ENCODE results near the gene FGF2.

The FGF2 gene

DNA sequence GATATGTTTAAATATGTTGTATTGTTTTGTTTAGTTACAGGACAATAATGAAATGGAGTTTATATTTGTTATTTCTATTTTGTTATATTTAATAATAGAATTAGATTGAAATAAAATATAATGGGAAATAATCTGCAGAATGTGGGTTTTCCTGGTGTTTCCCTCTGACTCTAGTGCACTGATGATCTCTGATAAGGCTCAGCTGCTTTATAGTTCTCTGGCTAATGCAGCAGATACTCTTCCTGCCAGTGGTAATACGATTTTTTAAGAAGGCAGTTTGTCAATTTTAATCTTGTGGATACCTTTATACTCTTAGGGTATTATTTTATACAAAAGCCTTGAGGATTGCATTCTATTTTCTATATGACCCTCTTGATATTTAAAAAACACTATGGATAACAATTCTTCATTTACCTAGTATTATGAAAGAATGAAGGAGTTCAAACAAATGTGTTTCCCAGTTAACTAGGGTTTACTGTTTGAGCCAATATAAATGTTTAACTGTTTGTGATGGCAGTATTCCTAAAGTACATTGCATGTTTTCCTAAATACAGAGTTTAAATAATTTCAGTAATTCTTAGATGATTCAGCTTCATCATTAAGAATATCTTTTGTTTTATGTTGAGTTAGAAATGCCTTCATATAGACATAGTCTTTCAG lies 68.8 kb downstream of the FGF2 start:
- no peak for DNase-seq

DNA sequence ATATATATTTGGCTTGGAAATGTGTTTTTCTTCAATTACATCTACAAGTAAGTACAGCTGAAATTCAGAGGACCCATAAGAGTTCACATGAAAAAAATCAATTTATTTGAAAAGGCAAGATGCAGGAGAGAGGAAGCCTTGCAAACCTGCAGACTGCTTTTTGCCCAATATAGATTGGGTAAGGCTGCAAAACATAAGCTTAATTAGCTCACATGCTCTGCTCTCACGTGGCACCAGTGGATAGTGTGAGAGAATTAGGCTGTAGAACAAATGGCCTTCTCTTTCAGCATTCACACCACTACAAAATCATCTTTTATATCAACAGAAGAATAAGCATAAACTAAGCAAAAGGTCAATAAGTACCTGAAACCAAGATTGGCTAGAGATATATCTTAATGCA lies 69.6 kb downstream of the FGF2 start:
- no peak for DNase-seq

DNA sequence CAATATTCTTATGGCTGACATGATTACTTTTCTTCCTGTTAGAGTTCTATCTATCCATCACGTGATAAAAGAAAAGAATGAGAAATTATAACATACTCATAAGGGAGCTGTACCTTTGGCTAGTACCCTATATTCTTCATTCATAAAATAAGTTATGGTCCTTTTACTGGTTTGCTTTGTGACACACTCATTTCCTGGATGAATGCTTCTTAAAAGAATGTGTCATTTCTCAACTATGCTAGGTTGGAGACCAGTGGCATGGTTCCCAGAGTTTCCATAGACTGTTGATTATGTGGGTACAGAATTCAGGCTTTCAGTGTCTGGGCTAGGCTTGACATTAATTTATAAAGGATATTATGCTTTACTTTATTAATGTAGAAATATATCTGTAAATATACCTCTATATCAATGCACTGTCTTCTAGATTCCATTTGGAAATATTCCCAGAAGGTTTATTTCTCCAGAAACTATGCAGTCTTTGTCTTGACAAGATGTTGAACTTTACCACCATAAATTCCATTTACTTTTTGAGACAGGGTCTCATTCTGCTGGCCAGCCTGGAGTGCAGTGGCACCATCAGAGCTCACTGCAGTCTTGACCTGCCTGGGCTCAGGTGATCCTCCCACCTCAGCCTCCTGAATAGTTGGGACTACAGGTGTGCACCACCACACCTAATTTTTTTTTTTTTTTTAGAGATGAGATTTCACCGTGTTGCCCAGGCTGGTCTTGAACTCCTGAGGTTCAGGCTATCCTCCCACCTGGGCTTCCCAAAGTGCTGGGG lies 71.9 kb downstream of the FGF2 start:
- no peak for DNase-seq

DNA sequence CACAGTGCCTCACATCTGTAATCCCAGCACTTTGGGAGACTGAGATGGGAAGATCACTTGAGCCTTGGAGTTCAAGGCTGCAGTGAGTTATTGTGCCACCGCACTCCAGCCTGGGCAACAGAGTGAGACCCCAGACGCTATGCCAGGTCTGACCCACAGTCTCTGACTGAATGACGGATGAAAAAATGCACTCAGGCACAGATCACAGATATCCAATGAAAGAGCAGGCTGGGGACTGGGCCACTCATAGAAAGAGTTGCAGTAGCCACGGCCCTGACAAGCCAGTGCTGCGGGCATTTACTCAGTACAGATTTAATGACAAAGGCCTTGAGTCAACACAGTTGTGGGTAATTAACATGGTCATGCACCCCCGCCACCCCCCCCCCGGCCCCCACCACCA lies 73.1 kb downstream of the FGF2 start:
- DNase-seq, result no peak

DNA sequence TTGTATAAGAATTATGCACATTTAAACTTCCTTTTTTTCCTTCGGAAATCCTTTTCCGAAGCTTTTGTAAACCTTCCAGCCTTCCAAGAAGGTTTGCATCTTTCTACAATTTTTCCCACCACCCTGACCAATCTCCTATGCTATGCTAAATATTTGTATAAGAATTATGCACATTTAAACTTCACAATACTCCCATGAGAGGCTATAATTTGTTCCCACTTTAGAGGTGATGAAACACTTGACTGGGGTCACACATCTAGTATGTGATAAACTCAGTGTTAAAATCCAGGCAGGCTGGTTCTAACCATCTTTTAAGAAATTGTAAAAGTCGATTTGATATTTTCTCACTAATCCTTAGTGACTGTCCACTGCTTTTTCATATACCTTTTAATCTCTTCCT lies 73.7 kb downstream of the FGF2 start:
- no peak for DNase-seq

DNA sequence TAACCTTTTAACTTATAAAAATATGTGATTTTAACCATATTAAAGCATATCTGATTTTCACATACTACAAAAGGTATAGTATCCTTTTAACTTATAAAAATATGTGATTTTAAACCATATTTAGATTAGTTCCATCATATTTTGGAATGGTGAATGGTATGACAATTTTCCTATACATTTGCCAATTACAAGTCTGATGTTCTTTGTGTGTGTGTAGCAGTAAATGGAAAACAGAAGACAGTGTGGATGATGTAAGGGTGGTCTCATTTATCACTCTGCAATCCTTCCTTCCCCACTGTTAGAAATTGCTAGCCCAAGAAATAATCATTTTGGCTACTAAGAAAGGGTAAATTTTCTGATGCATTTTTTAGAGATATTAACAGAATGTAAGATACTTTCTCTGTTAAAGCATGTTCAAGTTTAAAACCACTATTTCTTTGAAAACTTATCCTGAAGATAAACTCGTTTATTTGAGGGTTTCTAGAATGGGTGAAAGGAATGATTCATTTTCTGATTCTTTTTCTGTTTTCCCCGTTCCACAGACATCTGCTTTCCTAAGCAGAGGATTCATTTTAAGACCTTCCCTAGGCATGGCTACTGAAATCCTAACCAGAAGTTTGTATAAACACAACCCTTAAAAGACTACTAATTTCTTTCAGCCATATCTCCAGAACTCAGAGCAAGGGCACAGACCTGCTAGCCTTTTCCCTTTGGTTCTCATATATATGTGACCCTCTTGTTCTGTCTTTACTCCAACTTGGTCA lies 74.8 kb downstream of the FGF2 start:
- DNase-seq, result no peak

DNA sequence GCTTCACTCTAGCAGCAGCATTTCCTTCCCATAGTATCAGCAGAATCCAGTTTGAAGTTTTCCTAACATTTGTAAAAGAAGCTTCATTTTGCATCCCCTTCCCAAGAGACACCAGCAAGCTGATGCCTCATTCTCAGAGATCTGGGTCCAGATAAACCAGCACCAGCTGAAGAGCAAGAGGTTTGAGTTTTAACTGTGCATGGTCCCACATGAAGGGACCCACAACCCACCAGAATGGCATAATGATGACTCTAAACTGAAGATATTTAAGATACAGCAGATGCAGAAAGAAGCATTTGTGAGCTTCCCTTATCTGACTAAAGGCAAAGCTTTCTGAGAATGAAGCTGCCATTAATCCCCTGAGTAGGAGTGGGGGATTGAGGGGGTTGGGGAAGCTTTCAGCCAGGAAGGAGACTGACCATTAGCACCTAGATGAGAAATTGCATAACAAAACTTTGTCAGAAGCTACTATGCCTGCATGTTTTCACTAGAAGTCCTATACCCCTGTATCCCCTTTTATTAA lies 77.2 kb downstream of the FGF2 start:
- DNase-seq, result no peak

DNA sequence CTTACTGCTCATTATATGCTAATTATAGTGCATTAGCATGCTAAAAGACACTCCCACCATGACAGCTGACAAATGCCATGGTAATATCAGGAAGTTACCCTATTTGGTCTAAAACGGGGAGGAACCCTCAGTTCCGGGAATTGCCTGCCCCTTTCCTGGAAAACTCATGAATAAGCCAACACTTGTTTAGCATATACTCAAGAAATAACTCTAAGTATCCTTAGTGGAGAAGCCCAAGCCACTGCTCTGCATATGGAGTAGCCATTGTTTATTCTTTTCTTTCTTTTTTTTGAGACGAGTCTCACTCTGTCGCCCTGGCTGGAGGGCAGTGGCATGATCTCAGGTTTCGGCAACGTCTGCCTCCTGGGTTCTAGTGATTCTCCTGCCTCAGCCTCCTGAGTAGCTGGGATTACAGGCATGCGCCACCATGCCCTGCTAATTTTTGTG lies 80.3 kb downstream of the FGF2 start:
- DNase-seq, result no peak

DNA sequence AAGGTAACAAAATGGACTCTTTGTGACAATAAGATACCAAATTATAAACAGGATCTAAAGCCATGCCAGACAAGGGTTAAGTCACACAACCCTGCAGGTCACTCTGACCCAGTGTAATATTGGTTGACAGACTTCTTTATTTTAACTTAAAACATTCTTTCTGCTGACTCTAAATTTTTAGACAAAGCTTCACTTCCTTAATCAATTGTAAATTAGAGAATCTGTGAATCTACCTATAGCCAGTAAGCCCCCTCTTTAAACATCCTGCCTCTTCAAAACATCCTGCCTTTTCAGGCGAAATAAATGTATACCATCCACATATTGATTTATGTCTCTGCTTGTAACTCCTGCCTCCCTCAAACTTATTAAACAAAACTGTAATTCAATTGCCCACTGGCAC lies 81.6 kb downstream of the FGF2 start:
- no peak for DNase-seq

DNA sequence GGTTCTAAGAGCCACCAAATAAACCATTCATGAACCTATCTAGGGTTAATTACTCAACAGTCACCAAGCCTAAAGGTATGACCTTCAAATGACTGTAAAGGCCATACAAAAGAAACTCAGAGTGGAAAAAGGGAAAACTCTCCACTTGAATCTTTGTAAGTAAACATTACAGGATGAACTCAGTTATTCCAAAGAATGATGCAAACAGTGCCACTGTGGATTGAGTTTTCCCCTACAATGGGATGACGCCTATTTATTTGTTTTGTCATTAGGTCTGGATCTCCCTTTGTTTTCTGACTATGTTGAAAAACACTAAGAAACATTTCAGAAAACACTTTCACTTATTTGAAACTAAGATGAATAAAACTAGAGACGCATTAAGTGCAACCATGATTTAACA lies 83.1 kb downstream of the FGF2 start:
- DNase-seq, result no peak

DNA sequence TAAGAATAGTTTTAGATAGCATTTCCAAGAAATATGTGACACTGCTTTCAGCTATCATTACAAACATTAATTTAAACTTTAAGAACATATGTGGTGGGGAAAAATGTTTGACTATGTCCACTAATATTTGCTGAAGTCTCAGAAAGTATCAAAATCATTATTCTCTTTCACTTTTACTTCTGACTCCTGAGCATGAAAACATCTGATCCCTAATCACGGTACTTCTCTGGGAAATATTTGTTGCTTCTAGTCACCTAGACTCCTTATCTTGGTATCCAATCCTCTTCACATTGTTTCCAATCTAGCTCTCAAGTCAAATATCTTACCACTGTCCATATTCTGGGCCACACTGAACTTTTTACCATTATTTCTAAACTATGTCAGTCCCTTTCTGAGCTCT lies 85.0 kb downstream of the FGF2 start:
- no peak for DNase-seq

DNA sequence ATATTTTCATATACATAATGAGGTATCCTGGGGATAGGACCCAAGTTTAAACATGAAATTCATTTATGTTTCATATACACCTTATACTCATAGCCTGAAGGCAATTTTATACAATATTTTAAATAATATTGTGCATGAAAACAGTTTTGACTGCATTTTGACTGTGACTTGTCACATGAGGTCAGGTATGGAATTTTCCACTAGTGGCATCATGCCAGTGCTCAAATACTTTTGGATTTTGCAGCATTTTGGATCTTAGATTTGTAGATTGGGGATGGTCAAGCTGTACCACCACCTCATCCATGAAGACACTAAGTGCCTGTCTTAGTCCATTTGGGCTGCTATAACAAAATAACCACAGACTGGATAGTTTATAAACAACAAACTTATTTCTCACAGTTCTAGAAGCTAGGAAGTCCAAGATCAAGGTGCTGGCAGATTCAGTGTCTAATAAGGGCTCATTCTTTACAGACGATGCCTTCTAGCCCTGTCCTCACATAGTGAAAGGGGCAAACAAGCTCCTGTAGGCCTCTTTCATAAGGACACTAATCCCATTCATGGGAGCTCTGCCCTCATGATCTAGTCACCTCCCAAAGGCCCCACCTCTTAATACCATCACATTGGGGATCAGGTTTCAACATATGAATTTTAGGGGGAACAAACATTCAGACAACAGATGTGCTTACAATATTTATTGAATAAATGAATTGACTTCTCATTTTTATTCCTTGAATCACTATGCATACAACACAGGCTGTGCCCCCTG lies 86.4 kb downstream of the FGF2 start:
- no peak for DNase-seq

DNA sequence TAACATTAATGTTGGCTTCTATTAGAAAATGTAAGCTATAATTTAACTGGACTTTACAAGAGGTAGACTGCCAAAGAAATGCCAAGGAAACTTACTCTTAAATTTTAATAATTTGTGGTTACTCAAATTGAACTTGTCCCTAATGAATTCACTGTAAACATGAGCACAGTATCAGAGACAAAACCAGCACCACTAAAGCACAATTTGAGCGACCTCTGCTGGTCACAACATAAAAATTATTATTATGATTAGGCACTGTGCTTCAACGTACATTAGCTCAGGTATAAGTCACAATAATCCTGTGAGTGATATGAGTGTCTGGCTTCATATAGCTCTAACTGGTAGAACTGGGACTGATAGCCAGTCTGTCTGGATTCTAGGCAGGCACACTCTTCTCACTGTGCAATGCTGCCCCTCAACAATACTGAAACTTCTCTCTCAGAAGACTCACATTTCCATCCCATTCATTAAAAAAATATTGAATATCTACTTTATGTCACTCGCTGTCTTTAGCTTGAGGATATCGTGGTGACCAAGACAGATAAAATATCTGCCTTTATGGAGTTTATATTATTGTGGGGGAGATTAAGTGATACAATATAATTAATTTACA lies 87.8 kb downstream of the FGF2 start:
- peak in 1 of 5 donors; percentile 43 for DNase-seq

DNA sequence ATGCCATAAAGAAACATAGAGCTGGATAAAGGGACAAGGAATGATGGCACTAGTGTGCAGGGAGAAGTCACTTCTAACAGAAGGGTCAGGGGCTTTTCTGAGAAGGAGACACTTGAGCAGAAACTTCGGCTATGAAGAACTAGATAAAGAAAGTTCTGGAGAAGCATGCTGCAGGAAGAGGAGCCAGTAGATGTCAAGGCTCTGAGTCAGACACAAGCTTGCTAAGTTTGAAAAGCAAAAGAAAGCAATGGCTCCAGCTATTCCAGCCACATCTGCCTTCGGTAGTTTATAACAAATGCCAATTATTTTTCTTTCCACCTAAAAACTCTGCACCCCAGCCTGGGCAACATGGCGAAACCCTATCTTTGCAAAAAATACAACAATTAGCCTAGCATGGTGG lies 88.3 kb downstream of the FGF2 start:
- DNase-seq, result no peak

DNA sequence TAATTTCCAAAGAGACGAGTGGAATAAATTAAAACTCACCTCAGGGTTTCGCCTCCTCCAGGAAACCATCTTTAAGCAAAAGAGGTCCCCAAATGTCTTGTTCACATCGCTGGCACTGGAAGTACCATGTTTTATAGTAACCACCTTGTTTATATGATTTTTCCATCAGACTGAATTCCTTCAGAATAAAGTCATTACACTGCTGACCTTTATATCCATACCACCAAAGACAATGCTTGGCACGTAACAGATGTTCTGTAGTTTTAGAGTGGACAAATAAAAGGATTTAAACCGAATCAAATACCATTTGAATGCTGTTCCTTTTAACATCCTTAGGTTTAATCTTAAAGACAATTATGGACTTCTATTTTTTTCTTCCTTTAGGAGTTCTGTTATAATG lies 91.1 kb downstream of the FGF2 start:
- no peak for DNase-seq

DNA sequence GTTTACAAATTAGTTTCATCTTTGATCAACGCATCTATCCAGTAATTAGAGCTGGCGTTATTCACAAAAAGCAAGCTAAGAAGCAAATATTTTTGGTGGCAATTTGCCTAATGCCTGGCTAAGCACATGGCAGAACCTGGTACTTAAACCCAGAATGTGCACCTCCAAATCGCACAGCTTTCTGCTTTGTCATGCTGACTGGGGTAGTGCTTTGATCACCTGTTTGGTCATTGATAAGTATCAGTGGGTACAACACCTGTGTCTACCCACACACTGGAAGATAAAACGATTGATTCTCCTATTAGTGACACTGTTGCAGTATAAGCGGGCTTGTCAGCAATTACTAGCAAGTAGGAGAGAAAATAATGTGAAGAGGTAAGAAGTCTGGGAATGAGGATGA lies 93.8 kb downstream of the FGF2 start:
- DNase-seq, result no peak

DNA sequence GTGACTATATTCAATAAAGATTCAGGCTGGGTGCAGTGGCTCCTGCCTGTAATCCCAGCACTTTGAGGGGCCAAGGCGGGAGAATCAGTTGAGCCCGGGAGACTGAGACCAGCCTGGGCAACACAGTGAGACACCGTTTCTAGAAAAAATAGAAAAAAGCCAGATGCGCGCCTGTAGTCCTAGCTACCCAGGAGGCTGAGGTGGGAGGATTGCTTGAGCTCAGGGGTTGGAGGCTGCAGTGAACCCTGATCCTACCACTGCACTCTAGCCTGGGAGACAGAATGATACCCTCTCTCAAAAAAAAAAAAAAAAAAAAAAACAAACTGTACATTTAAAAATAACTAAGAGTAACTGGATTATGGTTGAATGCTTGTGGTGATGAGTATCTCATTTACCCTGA lies 94.7 kb downstream of the FGF2 start:
- DNase-seq, result no peak

DNA sequence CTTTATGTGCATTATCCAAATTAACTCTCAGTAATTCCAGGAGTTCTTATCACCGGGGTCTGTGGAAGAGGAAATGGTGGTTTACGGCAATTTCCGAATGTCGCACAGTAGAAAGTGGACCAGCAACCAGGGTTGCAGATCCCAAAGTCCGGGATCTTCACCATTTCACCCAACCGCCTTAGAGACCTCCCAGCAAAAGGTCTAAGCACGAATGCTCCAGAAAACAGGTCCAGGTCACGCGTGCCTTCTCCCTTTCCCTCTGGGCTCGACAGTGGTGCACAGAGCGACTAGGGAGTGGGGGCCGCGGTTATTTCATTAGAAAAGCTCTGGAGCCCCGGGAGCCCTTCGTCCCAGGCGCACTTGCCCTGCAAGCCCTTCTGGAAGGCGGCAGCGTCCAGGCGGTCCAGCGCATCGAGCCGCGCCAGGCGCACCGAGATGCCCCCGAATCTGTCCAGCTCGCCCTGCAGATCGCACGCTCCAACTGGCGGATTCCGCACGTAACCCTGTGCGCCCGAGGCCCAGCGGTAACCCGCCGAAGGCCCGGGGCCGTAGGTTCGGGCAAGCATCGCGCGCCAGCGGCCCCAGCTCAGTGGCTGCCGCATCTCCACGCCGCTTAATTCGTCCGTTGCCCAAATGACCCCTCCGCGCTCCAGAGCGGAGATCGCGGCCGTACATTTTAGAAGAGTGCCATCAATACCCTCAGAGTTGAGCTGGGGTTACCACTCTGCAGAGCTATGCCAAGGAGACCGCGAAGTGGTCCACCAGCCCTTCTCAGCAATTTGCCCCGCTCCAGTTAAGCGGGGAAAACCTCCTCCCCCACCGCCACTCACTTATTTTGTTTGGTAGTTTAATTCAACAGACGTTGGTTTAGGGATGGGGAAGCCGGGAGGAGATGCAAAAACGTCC lies 95.6 kb downstream of the FGF2 start, which contains the start of gene NUDT6:
Gene NUDT6 (minus strand): TSS at position 627 of the 906 bp plus-strand sequence. CDS start 25 bp downstream, at position 602.
- DNase-seq, result peak; percentile 6 to 68 (median 14)

DNA sequence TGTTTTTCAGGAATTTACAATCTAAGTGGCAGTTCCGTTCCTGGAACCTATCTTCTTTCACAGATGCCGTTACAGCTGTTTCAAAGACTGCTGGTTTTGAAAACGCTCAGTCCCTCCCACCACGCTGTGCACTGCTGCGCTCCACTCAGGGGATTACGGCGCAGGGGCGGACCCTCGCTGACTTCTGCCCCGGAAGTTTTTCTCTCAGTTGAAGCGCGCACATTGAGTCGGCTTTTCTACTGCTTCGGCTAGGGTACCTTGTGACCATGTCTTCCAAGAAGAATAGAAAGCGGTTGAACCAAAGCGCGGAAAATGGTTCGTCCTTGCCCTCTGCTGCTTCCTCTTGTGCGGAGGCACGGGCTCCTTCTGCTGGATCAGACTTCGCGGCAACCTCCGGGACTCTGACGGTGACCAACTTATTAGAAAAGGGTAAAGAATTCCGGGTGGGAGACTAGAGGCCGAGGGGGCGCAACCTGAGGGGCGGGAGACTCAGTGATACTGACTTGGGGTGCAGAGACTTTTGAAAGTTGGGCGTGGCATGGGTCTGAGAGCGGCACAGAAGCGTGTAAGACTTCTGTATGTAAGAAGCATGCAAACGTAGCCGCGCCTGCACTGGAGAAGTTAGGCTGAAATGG lies 96.4 kb downstream of the FGF2 start:
- peak; percentile 63 to 96 (median 76) for DNase-seq

DNA sequence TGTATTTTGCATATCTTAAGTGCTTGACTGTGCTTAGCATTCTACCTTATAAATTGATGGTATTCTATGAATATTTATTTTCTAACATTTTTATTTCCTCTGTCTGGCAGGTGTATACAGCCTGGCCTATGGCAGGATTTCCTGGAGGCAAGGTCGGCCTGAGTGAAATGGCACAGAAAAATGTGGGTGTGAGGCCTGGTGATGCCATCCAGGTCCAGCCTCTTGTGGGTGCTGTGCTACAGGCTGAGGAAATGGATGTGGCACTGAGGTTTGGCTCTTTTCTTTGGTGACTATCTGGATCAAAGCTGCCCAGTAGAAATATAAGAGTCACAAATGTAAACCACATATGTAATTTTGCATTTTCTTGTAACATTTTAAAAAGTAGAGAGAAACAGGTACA lies 102.3 kb downstream of the FGF2 start:
- DNase-seq, result peak in 1 of 5 donors; percentile 37

DNA sequence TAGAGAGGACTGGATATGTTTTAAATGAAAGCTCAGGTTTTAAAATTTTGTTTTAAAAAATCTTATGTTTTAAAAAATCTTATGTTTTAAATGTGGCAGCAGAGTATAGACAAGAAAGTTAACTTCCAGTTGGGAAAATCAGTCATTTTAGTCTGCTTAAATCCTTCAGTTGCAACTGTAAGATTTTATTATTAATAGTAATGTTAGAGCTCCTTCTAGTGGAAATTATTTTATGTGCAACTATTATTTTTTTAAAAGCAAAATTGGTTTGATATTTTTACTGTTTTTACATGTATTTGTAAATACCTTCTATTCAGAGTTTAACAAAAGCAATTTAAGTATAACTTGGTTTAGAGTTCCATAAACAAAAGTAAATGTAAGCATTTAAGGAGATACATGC lies 104.2 kb downstream of the FGF2 start:
- DNase-seq, result no peak

All from T-helper 1 cell (primary cell).